GM19452 (cell line): Measurements from ENCODE around the gene CCDC92.

Source experiments
- ATAC-seq: cut with Tn5 transposase; IDR thresholded peaks from one replicate; pipeline ENCODE4 v1.9.1; 2021; ENCODE audit not compliant: unreplicated experiment

CCDC92 gene

GRCh38 chr12:123891516-123892179 is 81.0 kb downstream of the CCDC92 start:
- no peak for ATAC-seq

DNA sequence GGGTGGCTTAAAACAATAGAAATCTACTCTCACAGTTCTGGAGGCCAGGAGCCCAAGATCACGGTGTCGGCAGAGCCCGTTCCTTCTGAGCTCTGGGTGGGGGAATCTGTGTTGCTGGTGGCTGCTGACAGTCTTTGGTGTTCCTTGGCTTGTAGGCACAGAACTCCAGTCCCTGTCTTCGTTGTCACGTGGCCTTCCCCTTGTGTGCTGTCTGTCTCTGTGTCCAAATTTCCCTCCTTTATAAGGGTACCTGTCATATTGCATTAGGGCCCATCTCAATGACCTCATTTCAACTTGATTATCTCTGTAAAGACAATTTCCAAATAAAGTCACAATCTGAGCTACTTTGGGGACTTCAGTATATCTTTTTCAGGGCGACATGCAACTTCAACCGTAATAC is 81.6 kb downstream of the CCDC92 start:
- no peak for ATAC-seq

DNA sequence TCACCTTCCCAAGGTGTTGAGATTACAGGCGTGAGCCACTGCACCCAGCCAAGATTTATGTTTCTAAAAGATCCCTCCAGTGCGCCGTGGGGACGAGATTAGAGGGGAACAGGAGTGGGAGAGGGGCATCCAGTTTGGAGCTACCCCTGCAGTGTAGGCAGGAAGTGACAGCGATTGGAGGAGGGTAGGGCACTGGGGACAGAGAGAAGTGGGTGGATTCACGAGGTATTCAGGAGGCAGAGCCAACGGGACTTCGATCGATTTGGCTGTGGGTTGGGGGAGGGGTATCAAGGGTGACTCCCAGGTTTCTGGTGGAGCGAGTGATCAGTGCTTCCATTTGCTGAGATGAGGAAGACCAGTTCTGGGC is 82.1 kb downstream of the CCDC92 start:
- no peak for ATAC-seq

DNA sequence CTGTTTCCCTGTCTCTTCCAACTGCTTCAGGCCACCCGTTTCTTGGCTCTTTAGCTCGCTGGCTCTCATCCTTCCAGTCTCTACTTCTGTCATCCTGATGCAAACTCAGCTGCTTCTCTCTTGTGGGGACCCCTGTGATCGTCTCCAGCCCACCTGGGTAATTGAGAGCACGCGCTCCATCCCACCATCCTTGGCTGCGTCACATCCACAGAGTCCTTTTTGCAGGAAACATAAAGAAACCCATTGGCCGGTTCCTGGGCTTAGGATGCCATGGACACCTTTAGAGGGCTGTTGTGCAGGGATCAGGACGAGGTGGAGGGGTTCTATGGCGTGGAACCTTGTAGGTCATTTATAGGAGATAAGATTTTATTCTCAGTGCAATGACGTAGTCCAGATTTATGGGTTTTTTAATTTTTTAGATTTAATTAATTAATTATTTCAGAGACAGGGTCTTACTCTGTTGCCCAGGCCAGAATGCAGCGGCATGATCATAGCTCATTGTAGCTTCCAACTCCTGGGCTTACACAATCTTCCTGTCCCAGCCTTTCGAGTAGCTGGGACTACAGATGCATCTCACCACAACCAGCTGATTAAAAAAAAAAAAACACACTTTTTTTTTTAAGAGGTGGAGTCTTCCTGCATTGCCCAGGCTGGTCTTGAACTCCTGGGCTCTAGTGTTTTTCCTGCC is 82.6 kb downstream of the CCDC92 start:
- ATAC-seq = no peak

- no peak for ATAC-seq
Measured at GRCh38 chr12:123888989-123889388, 83.6 kb downstream of the CCDC92 start.

DNA sequence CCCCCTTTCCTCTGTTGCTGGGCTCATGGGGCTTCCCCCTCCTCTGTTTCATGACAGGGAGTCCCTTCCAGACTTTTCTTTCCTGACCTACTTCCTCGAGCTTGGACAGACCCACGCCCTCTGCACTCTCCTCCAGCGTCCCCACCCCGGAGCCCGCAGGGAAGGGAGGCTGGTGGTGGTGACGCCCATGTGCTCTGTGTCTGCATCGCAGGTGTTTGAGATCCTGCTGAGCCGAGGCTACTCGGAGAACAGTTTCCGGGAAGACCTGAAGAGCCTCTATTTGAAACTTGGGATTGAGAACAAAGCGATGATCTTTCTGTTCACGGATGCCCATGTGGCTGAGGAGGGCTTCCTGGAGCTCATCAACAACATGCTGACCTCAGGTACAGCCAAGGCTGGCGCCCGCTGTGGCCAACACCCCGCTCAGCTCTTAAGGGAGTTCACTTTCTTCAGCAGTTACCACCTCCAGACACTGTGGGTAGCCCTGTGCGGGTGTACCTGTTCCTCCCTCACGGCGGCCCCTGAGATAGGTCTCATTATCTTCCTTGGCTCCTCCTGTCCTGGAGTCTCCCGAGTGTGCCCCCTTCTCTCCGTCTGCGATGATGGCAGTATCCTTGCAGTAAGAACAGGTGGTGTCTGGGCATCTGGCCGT is 85.6 kb downstream of the CCDC92 start:
- no peak for ATAC-seq

- ATAC-seq = no peak
Measured at GRCh38 chr12:123886258-123886657, 86.4 kb downstream of the CCDC92 start.
